Neural progenitor cell (in vitro differentiated cells): Measurements from ENCODE around the gene GRIP1. TPM values are rescaled to one million over a fixed set of nuclear protein-coding genes. Genes with fewer than 3 reads are reported as not detected.

Source experiments
- DNase-seq: peaks from one replicate; pipeline ENCODE4 v3.0.0-alpha.2; 2016; ENCODE audit warnings: low spot score
- H2AFZ ChIP-seq: fragments of 200-600 bp; sonication (generic); replicated peaks from 2 replicates; pipeline ENCODE4 v1.6.1; 2016; ENCODE audit warnings: antibody characterized with exemption
- H3F3A ChIP-seq: fragments of 200-600 bp; sonication (generic); 2 replicates; pipeline ENCODE4 v1.6.1; 2016; ENCODE audit warnings: antibody characterized with exemption, low read depth
- H3K27ac ChIP-seq: fragments of 200-600 bp; sonication (generic); 2 replicates; pipeline ENCODE4 v1.5.1; 2016; ENCODE audit warnings: mild to moderate bottlenecking
- H3K27me3 ChIP-seq: fragments of 200-600 bp; sonication (generic); 2 replicates; pipeline ENCODE4 v1.6.1; 2016; ENCODE audit warnings: mild to moderate bottlenecking, moderate library complexity
- H3K36me3 ChIP-seq: fragments of 200-600 bp; sonication (generic); 2 replicates; pipeline ENCODE4 v1.5.1; 2016
- H3K4me1 ChIP-seq: fragments of 200-600 bp; sonication (generic); 2 replicates; pipeline ENCODE4 v1.6.1; 2016; ENCODE audit warnings: mixed run types
- H3K4me2 ChIP-seq: fragments of 200-600 bp; sonication (generic); 2 replicates; pipeline ENCODE4 v1.6.1; 2016
- H3K4me3 ChIP-seq: fragments of 200-600 bp; sonication (generic); 2 replicates; pipeline ENCODE4 v1.5.1; 2016
- H3K79me2 ChIP-seq: fragments of 200-600 bp; sonication (generic); 2 replicates; pipeline ENCODE4 v1.6.1; 2016; ENCODE audit warnings: low read depth
- H3K9ac ChIP-seq: fragments of 200-600 bp; sonication (generic); 2 replicates; pipeline ENCODE4 v1.6.1; 2016
- H3K9me3 ChIP-seq: fragments of 200-600 bp; sonication (generic); 2 replicates; pipeline ENCODE4 v1.5.1; 2016; ENCODE audit warnings: low read depth
- H4K20me1 ChIP-seq: fragments of 200-600 bp; sonication (generic); 2 replicates; pipeline ENCODE4 v1.6.1; 2016; ENCODE audit warnings: low read depth
- H3K27ac Mint-ChIP-seq: 3 replicates; pipeline ENCODE4 v1.8.0; 2021; ENCODE audit warnings: mixed read lengths
- H3K27me3 Mint-ChIP-seq: 2 replicates; pipeline ENCODE4 v1.8.0; 2022; ENCODE audit warnings: low read depth, mild to moderate bottlenecking, inconsistent platforms, moderate library complexity, mixed read lengths; ENCODE audit not compliant: insufficient read depth
- H3K36me3 Mint-ChIP-seq: 3 replicates; pipeline ENCODE4 v1.8.0; 2021; ENCODE audit warnings: mixed read lengths
- H3K4me1 Mint-ChIP-seq: 3 replicates; pipeline ENCODE4 v1.8.0; 2021; ENCODE audit warnings: mixed read lengths
- H3K4me3 Mint-ChIP-seq: 3 replicates; pipeline ENCODE4 v1.8.0; 2021; ENCODE audit warnings: mild to moderate bottlenecking, moderate library complexity, mixed read lengths
- H3K9me3 Mint-ChIP-seq: 3 replicates; pipeline ENCODE4 v1.8.0; 2020; ENCODE audit warnings: mixed read lengths
- EZH2 ChIP-seq: fragments of 200-600 bp; sonication (generic); IDR thresholded peaks from 2 replicates; pipeline ENCODE4 v1.6.1; 2017; ENCODE audit warnings: antibody characterized with exemption, mild to moderate bottlenecking, moderate library complexity
- EZH2phosphoT487 ChIP-seq: fragments of 200-600 bp; sonication (generic); IDR thresholded peaks from 2 replicates; pipeline ENCODE4 v1.6.1; 2017; ENCODE audit warnings: antibody characterized with exemption
- total RNA-seq: library from RNA; depleted of rRNA; stranded (reverse); fragments of >200 nt; gene quantifications from 2 replicates; pipeline ENCODE4 v1.2.3, GENCODE V29; 2015; ENCODE audit warnings: low replicate concordance
- TF ChIP-seq, protein P1 (sequence below): fragments of 200-600 bp; sonication (generic); IDR thresholded peaks from 2 replicates; pipeline ENCODE4 v1.5.1; 2017; ENCODE audit warnings: antibody characterized with exemption, mild to moderate bottlenecking

The GRIP1 gene
- total RNA-seq, 1 donor from 2014 or later = 38.2 TPM

DNA sequence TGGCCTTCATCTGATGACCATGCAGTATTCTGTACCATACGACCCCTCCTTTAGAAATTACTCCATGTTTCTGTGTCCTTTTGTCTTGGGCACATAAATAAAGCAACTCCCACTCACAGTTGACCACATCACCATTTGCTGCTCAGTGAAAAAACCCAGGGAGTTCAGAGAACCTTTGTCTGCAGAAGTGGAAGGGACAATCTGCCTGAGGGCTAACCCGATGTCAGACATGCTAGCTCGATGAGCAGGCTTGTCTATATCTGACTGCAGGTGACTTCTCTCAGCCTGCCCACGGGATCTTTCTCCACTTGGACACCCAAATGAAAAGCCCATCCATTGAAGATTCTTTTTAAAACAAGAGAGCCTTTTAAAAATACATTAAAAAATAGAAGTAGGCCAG is 45.7 kb upstream of the GRIP1 start:
- Histone ChIP-seq H3K9me3 (no peaks in the 10 kb centered on the region), H3K4me1 (no peaks in the 10 kb centered on the region), H3K4me3 (no peak overlapping the region), H3K36me3 (peaks cover 5% of the 10 kb centered on the region), H3K27ac (no peak overlapping the region), H3K4me2 (no peak overlapping the region), H3F3A (no peaks in the 10 kb centered on the region), H2AFZ (no peak overlapping the region), H3K9ac (no peak overlapping the region), H4K20me1 (no peaks in the 10 kb centered on the region), H3K27me3 (no peaks in the 10 kb centered on the region), H3K79me2 (no peaks in the 10 kb centered on the region)
- H3K36me3 Mint-ChIP-seq = no peaks in the 10 kb centered on the region
- DNase-seq = no peak
- H3K4me1 Mint-ChIP-seq = peaks cover 4% of the 10 kb centered on the region
- H3K9me3 Mint-ChIP-seq = no peaks in the 10 kb centered on the region
- peak overlapping the region; percentile 15 for H3K27ac Mint-ChIP-seq
- TF ChIP-seq, protein P1, sequence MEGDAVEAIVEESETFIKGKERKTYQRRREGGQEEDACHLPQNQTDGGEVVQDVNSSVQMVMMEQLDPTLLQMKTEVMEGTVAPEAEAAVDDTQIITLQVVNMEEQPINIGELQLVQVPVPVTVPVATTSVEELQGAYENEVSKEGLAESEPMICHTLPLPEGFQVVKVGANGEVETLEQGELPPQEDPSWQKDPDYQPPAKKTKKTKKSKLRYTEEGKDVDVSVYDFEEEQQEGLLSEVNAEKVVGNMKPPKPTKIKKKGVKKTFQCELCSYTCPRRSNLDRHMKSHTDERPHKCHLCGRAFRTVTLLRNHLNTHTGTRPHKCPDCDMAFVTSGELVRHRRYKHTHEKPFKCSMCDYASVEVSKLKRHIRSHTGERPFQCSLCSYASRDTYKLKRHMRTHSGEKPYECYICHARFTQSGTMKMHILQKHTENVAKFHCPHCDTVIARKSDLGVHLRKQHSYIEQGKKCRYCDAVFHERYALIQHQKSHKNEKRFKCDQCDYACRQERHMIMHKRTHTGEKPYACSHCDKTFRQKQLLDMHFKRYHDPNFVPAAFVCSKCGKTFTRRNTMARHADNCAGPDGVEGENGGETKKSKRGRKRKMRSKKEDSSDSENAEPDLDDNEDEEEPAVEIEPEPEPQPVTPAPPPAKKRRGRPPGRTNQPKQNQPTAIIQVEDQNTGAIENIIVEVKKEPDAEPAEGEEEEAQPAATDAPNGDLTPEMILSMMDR = no peak
- TF ChIP-seq EZH2phosphoT487 (no peak), EZH2 (no peak)
- no peak overlapping the region for H3K4me3 Mint-ChIP-seq
- no peaks in the 10 kb centered on the region for H3K27me3 Mint-ChIP-seq

- H3F3A ChIP-seq = no peaks in the 10 kb centered on the region
- no peak overlapping the region for H3K9ac ChIP-seq
- H3K9me3 ChIP-seq = no peaks in the 10 kb centered on the region
- H3K27ac ChIP-seq = no peak overlapping the region
- H3K36me3 ChIP-seq = peaks cover 5% of the 10 kb centered on the region
- no peaks in the 10 kb centered on the region for H3K27me3 ChIP-seq
- no peak overlapping the region for H3K4me2 ChIP-seq
- H3K27me3 Mint-ChIP-seq = no peaks in the 10 kb centered on the region
- TF ChIP-seq EZH2phosphoT487 (no peak), EZH2 (no peak)
- TF ChIP-seq, protein P1 = no peak
- DNase-seq = no peak
- H2AFZ ChIP-seq = no peak overlapping the region
- no peaks in the 10 kb centered on the region for H3K79me2 ChIP-seq
- no peaks in the 10 kb centered on the region for H4K20me1 ChIP-seq
- no peaks in the 10 kb centered on the region for H3K9me3 Mint-ChIP-seq
- no peaks in the 10 kb centered on the region for H3K36me3 Mint-ChIP-seq
- no peak overlapping the region for H3K27ac Mint-ChIP-seq
- no peak overlapping the region for H3K4me3 Mint-ChIP-seq
- H3K4me3 ChIP-seq = no peak overlapping the region
- H3K4me1 ChIP-seq = no peaks in the 10 kb centered on the region
- H3K4me1 Mint-ChIP-seq = peaks cover 4% of the 10 kb centered on the region
These were observed 45.1 kb upstream of the GRIP1 start for GRCh38 chr12:66724026-66724425.

- Mint-ChIP-seq H3K36me3 (no peaks in the 10 kb centered on the region), H3K27ac (no peak overlapping the region), H3K9me3 (no peaks in the 10 kb centered on the region), H3K4me1 (peaks cover 4% of the 10 kb centered on the region), H3K27me3 (no peaks in the 10 kb centered on the region), H3K4me3 (no peak overlapping the region)
- DNase-seq = no peak
- H3K9ac ChIP-seq = no peak overlapping the region
- H3F3A ChIP-seq = no peaks in the 10 kb centered on the region
- H3K4me2 ChIP-seq = no peak overlapping the region
- H2AFZ ChIP-seq = no peak overlapping the region
- TF ChIP-seq, protein P1 = no peak
- TF ChIP-seq EZH2phosphoT487 = no peak
- TF ChIP-seq EZH2 = no peak
- H4K20me1 ChIP-seq = no peaks in the 10 kb centered on the region
- H3K4me3 ChIP-seq = no peak overlapping the region
- H3K4me1 ChIP-seq = no peaks in the 10 kb centered on the region
- no peaks in the 10 kb centered on the region for H3K36me3 ChIP-seq
- no peaks in the 10 kb centered on the region for H3K27me3 ChIP-seq
- no peaks in the 10 kb centered on the region for H3K9me3 ChIP-seq
- no peaks in the 10 kb centered on the region for H3K79me2 ChIP-seq
- H3K27ac ChIP-seq = no peak overlapping the region
These were observed 41.0 kb upstream of the GRIP1 start for GRCh38 chr12:66719862-66720261.
